ENCODE measurements around the gene KBTBD12.

Gene KBTBD12

GRCh38 chr3:127978636-127979035 is 63.6 kb downstream of the KBTBD12 start:
- no peak for DNase-seq (ENCODE audit: low read depth)
- H3K4me3 ChIP-seq (ENCODE audit: low read depth, low read length), result no peak overlapping the region

GRCh38 chr3:127979473-127979872 is 64.4 kb downstream of the KBTBD12 start:
- H3K4me3 ChIP-seq (ENCODE audit: low read depth, low read length), result no peak overlapping the region
- DNase-seq (ENCODE audit: low read depth), result no peak

GRCh38 chr3:127981097-127981496 is 66.1 kb downstream of the KBTBD12 start:
- H3K4me3 ChIP-seq (ENCODE audit: low read depth, low read length), result no peak overlapping the region
- DNase-seq (ENCODE audit: low read depth), result no peak

GRCh38 chr3:127982155-127982554 is 67.1 kb downstream of the KBTBD12 start:
- no peak overlapping the region for H3K4me3 ChIP-seq (ENCODE audit: low read depth, low read length)
- no peak for DNase-seq (ENCODE audit: low read depth)

GRCh38 chr3:127984241-127984975 is 69.4 kb downstream of the KBTBD12 start:
- H3K4me3 ChIP-seq (ENCODE audit: low read depth, low read length), result no peak overlapping the region
- DNase-seq (ENCODE audit: low read depth), result no peak

GRCh38 chr3:127985216-127985615 is 70.2 kb downstream of the KBTBD12 start:
- H3K4me3 ChIP-seq (ENCODE audit: low read depth, low read length), result no peak overlapping the region
- DNase-seq (ENCODE audit: low read depth), result no peak

GRCh38 chr3:127985655-127986225 is 70.7 kb downstream of the KBTBD12 start:
- DNase-seq (ENCODE audit: low read depth), result no peak
- H3K4me3 ChIP-seq (ENCODE audit: low read depth, low read length), result no peak overlapping the region

GRCh38 chr3:127986803-127987202 is 71.8 kb downstream of the KBTBD12 start:
- H3K4me3 ChIP-seq (ENCODE audit: low read depth, low read length), result no peak overlapping the region
- no peak for DNase-seq (ENCODE audit: low read depth)

GRCh38 chr3:127987309-127987995 is 72.4 kb downstream of the KBTBD12 start:
- no peak for DNase-seq (ENCODE audit: low read depth)
- no peak overlapping the region for H3K4me3 ChIP-seq (ENCODE audit: low read depth, low read length)

- no peak overlapping the region for H3K4me3 ChIP-seq (ENCODE audit: low read depth, low read length)
- DNase-seq (ENCODE audit: low read depth), result no peak
These were observed 73.9 kb downstream of the KBTBD12 start for GRCh38 chr3:127988770-127989557.

GRCh38 chr3:127990051-127990450 is 75.0 kb downstream of the KBTBD12 start:
- no peak overlapping the region for H3K4me3 ChIP-seq (ENCODE audit: low read depth, low read length)
- DNase-seq (ENCODE audit: low read depth), result no peak

- DNase-seq (ENCODE audit: low read depth), result no peak
- no peak overlapping the region for H3K4me3 ChIP-seq (ENCODE audit: low read depth, low read length)
These were observed 75.4 kb downstream of the KBTBD12 start for GRCh38 chr3:127990461-127990860.

GRCh38 chr3:127991251-127991650 is 76.2 kb downstream of the KBTBD12 start:
- no peak overlapping the region for H3K4me3 ChIP-seq (ENCODE audit: low read depth, low read length)
- DNase-seq (ENCODE audit: low read depth), result no peak

- no peak overlapping the region for H3K4me3 ChIP-seq (ENCODE audit: low read depth, low read length)
- DNase-seq (ENCODE audit: low read depth), result no peak
These were observed 76.6 kb downstream of the KBTBD12 start for GRCh38 chr3:127991681-127992080.

GRCh38 chr3:127992127-127992526 is 77.1 kb downstream of the KBTBD12 start:
- no peak overlapping the region for H3K4me3 ChIP-seq (ENCODE audit: low read depth, low read length)
- DNase-seq (ENCODE audit: low read depth), result no peak

GRCh38 chr3:127994011-127994410 is 79.0 kb downstream of the KBTBD12 start:
- no peak overlapping the region for H3K4me3 ChIP-seq (ENCODE audit: low read depth, low read length)
- no peak for DNase-seq (ENCODE audit: low read depth)

GRCh38 chr3:127997016-127997415 is 82.0 kb downstream of the KBTBD12 start:
- no peak for DNase-seq (ENCODE audit: low read depth)
- no peak overlapping the region for H3K4me3 ChIP-seq (ENCODE audit: low read depth, low read length)

- no peak overlapping the region for H3K4me3 ChIP-seq (ENCODE audit: low read depth, low read length)
- no peak for DNase-seq (ENCODE audit: low read depth)
These were observed 82.9 kb downstream of the KBTBD12 start for GRCh38 chr3:127997961-127998360.

GRCh38 chr3:127998596-127998995 is 83.6 kb downstream of the KBTBD12 start:
- no peak overlapping the region for H3K4me3 ChIP-seq (ENCODE audit: low read depth, low read length)
- no peak for DNase-seq (ENCODE audit: low read depth)

- no peak for DNase-seq (ENCODE audit: low read depth)
- H3K4me3 ChIP-seq (ENCODE audit: low read depth, low read length), result no peak overlapping the region
These were observed 84.6 kb downstream of the KBTBD12 start for GRCh38 chr3:127999509-128000106.
